ENCODE measurements around the gene SLC35D1.
"Not testable (repeated sequence)": the region's sequence is repeated elsewhere in the genome, so short reads cannot be mapped to it uniquely, and the experiment has no call there.

SLC35D1 gene

DNA sequence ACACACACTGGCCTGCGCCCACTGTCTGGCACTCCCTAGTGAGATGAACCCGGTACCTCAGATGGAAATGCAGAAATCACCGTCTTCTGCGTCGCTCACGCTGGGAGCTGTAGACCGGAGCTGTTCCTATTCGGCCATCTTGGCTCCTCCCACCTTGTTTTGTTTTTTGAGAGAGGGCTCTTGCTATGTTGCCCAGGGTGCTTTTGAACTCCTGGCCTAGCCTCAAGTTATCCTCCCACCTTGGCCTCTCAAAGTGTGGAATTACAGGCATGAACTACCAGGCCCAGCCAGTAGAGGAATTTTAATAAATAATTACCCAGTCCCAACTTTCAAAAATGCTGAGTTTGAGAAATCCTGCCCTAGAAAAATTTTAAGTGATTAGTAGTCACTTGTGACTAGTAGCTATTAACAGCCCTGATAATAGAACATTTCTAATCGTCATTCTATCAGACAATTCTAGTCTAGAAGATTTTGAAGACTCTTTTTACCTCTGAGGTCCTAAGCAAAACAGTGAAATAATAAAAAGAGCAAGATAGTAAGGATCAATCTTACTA is 30.9 kb upstream of the SLC35D1 start:
- Histone ChIP-seq H3K9me3 (ENCODE audit: insufficient read depth, low read length) (no peaks in the 10 kb centered on the region), H3K27me3 (ENCODE audit: low read depth, low read length) (no peaks in the 10 kb centered on the region)

DNA sequence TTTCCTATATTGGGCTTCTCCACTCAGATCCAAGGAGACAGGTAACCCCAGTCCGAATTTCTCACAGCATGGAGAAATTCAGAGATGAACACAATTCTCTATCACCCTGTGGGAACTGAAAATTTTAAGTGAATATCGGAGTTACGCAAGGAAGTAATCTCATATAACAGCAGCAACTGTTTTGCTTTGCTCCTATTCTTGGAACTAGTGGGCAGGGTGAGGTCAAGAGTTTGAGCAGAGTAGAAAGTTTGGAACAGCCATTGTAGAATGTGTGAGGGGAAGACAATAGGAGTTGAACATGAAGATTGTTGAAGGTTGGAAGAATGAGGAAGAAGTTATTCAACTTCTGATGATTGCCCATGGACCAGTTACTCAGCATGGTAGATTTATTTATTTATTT is 24.3 kb upstream of the SLC35D1 start:
- no peak for TF ChIP-seq EZH2phosphoT487 (IDR thresholded peaks at IDR 0.05; ENCODE audit: low read depth)
- TF ChIP-seq, protein P1, sequence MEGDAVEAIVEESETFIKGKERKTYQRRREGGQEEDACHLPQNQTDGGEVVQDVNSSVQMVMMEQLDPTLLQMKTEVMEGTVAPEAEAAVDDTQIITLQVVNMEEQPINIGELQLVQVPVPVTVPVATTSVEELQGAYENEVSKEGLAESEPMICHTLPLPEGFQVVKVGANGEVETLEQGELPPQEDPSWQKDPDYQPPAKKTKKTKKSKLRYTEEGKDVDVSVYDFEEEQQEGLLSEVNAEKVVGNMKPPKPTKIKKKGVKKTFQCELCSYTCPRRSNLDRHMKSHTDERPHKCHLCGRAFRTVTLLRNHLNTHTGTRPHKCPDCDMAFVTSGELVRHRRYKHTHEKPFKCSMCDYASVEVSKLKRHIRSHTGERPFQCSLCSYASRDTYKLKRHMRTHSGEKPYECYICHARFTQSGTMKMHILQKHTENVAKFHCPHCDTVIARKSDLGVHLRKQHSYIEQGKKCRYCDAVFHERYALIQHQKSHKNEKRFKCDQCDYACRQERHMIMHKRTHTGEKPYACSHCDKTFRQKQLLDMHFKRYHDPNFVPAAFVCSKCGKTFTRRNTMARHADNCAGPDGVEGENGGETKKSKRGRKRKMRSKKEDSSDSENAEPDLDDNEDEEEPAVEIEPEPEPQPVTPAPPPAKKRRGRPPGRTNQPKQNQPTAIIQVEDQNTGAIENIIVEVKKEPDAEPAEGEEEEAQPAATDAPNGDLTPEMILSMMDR (IDR thresholded peaks at IDR 0.05; ENCODE audit: low read depth, low read length) = no peak
- Histone ChIP-seq H3K4me2 (ENCODE audit: low read length) (no peak overlapping the region), H3K4me1 (ENCODE audit: low read length) (no peaks in the 10 kb centered on the region), H3K79me2 (ENCODE audit: low read length) (no peaks in the 10 kb centered on the region), H3K9me3 (ENCODE audit: insufficient read depth, low read length) (no peaks in the 10 kb centered on the region), H4K20me1 (ENCODE audit: insufficient read depth, low read length) (no peaks in the 10 kb centered on the region), H3K36me3 (replicated peaks; ENCODE audit: low read depth, low read length) (no peaks in the 10 kb centered on the region), H3K4me3 (ENCODE audit: low read length) (no peak overlapping the region), H2AFZ (ENCODE audit: low read depth, low read length) (no peak overlapping the region), H3K9ac (ENCODE audit: low read length) (no peak overlapping the region), H3K27ac (ENCODE audit: low read length) (no peak overlapping the region), H3K27me3 (ENCODE audit: low read depth, low read length) (no peaks in the 10 kb centered on the region)

More for the DNA sequence above, 30.9 kb upstream of the SLC35D1 start:
- no peak overlapping the region for H3K4me2 ChIP-seq (ENCODE audit: low read length)
- H3K9ac ChIP-seq (ENCODE audit: low read length) = no peak overlapping the region
- H4K20me1 ChIP-seq (ENCODE audit: insufficient read depth, low read length) = no peaks in the 10 kb centered on the region
- no peak overlapping the region for H3K4me3 ChIP-seq (ENCODE audit: low read length)
- no peaks in the 10 kb centered on the region for H3K36me3 ChIP-seq (replicated peaks; ENCODE audit: low read depth, low read length)
- H3K79me2 ChIP-seq (ENCODE audit: low read length) = no peaks in the 10 kb centered on the region
- no peak overlapping the region for H2AFZ ChIP-seq (ENCODE audit: low read depth, low read length)
- H3K4me1 ChIP-seq (ENCODE audit: low read length) = no peaks in the 10 kb centered on the region
- TF ChIP-seq, protein P1 (IDR thresholded peaks at IDR 0.05; ENCODE audit: low read depth, low read length) = no peak
- TF ChIP-seq EZH2phosphoT487 (IDR thresholded peaks at IDR 0.05; ENCODE audit: low read depth) = no peak
- H3K27ac ChIP-seq (ENCODE audit: low read length) = no peak overlapping the region

DNA sequence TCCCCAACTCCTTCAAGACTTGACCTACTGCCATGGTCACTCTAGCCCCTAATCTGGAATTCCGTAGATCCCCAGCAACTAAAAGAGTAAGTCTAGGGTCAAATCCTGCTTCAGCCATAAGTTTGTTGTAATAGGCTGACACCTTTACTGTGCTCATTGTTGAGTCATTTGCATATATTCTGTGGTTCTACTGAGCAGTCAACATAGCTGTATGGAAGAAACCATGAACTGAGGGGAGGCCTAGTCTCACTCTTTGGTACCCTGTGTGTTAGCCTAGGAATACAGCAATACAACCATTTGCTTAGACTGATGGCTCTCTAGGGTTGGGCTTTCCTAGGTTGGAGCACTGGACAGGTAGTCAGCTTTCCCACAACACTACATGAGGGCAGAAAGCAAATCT is 23.6 kb upstream of the SLC35D1 start:
- TF ChIP-seq, protein P1 (IDR thresholded peaks at IDR 0.05; ENCODE audit: low read depth, low read length) = no peak
- no peak for TF ChIP-seq EZH2phosphoT487 (IDR thresholded peaks at IDR 0.05; ENCODE audit: low read depth)
- Histone ChIP-seq H3K27me3 (ENCODE audit: low read depth, low read length) (no peaks in the 10 kb centered on the region), H3K9ac (ENCODE audit: low read length) (no peak overlapping the region), H3K27ac (ENCODE audit: low read length) (no peak overlapping the region), H3K4me2 (ENCODE audit: low read length) (no peak overlapping the region), H2AFZ (ENCODE audit: low read depth, low read length) (no peak overlapping the region), H4K20me1 (ENCODE audit: insufficient read depth, low read length) (no peaks in the 10 kb centered on the region), H3K4me3 (ENCODE audit: low read length) (no peak overlapping the region), H3K79me2 (ENCODE audit: low read length) (no peaks in the 10 kb centered on the region), H3K4me1 (ENCODE audit: low read length) (no peaks in the 10 kb centered on the region), H3K36me3 (replicated peaks; ENCODE audit: low read depth, low read length) (no peaks in the 10 kb centered on the region), H3K9me3 (ENCODE audit: insufficient read depth, low read length) (no peaks in the 10 kb centered on the region)

DNA sequence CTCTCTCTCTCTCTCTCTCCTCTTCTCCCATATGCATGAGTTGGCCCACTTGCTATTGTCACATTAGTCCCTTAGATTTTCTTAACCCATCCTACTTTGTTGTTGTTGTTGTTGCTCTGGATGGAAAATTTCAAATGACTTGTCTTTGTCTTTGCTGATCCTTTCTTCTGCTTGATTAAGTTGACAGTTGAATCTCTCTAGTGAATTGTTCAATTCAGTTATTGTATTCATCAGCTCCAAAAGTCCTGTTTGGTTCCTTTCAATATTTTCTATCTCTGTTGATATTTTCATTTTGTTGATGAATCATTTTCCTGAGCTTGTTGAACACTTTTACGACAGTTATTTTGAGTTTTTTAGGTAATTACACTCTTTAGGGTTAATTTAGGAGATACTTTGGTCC is 18.8 kb upstream of the SLC35D1 start:
- H3K9me3 ChIP-seq (ENCODE audit: insufficient read depth, low read length) = no peaks in the 10 kb centered on the region
- H3K9ac ChIP-seq (ENCODE audit: low read length) = no peak overlapping the region
- H2AFZ ChIP-seq (ENCODE audit: low read depth, low read length) = no peak overlapping the region
- H3K79me2 ChIP-seq (ENCODE audit: low read length) = no peaks in the 10 kb centered on the region
- H3K27ac ChIP-seq (ENCODE audit: low read length) = no peak overlapping the region
- TF ChIP-seq, protein P1 (IDR thresholded peaks at IDR 0.05; ENCODE audit: low read depth, low read length) = no peak
- TF ChIP-seq EZH2phosphoT487 (IDR thresholded peaks at IDR 0.05; ENCODE audit: low read depth) = no peak
- H3K4me3 ChIP-seq (ENCODE audit: low read length) = no peak overlapping the region
- H3K36me3 ChIP-seq (replicated peaks; ENCODE audit: low read depth, low read length) = no peaks in the 10 kb centered on the region
- no peak overlapping the region for H3K4me2 ChIP-seq (ENCODE audit: low read length)
- no peaks in the 10 kb centered on the region for H4K20me1 ChIP-seq (ENCODE audit: insufficient read depth, low read length)
- no peaks in the 10 kb centered on the region for H3K4me1 ChIP-seq (ENCODE audit: low read length)
- H3K27me3 ChIP-seq (ENCODE audit: low read depth, low read length) = no peaks in the 10 kb centered on the region

DNA sequence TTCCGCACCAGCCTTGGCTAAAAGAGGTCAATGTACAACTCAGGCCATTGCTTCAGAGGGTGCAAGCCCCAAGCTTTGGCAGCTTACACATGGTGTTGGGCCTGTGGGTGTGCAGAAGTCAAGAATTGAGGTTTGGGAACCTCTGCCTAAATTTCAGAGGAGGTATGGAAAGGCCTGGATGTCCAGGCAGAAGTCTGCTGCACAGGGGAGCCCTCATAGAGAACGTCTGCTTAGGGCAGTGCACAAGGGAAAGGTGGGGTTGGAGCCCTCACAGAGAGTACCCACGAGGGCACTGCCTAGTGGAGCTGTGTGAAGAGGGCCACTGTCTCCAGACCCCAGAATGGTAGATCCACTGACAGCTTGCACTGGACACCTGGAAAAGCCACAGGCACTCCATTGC is 13.7 kb upstream of the SLC35D1 start:
- not testable (repeated sequence) for H3K27ac ChIP-seq (ENCODE audit: low read length); H4K20me1 ChIP-seq (ENCODE audit: insufficient read depth, low read length); H3K36me3 ChIP-seq (replicated peaks; ENCODE audit: low read depth, low read length); H2AFZ ChIP-seq (ENCODE audit: low read depth, low read length); H3K27me3 ChIP-seq (ENCODE audit: low read depth, low read length); H3K4me1 ChIP-seq (ENCODE audit: low read length); H3K4me3 ChIP-seq (ENCODE audit: low read length); H3K9me3 ChIP-seq (ENCODE audit: insufficient read depth, low read length); H3K4me2 ChIP-seq (ENCODE audit: low read length); H3K9ac ChIP-seq (ENCODE audit: low read length); H3K79me2 ChIP-seq (ENCODE audit: low read length)

Data from OCI-LY3 (cell line).